CD4-positive, alpha-beta T cell treated with Interferon gamma for 1 hour (primary cell): ENCODE results near the gene TEX38.
A peak's percentile ranks its signal among the peaks of the same experiment; 100 is the strongest.
"Not testable (repeated sequence)": the region's sequence is repeated elsewhere in the genome, so short reads cannot be mapped to it uniquely, and the experiment has no call there.

ENCODE experiments used
- DNase-seq: peaks from one replicate; pipeline ENCODE4 v3.0.0-alpha.2; 2020

TEX38 gene

DNA sequence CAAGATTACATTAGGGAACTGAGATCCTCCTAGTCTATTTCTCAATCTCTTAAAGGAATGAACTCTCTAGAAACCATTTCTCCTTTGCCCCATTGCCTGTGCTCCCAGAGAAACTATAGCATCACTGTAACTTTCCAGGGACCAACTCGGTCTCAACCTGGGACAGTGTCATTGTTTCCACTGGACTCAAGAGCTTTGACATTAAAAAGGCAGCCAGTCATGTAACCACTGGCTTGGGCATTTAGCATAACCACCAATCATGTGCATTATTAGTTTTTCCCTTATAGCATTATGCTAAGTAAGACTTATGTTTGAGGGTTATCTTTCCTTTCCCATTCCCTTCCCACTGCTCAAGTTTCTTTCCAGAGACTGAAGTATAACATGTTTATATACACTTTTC is 18.2 kb downstream of the TEX38 start:
- DNase-seq: no peak

DNA sequence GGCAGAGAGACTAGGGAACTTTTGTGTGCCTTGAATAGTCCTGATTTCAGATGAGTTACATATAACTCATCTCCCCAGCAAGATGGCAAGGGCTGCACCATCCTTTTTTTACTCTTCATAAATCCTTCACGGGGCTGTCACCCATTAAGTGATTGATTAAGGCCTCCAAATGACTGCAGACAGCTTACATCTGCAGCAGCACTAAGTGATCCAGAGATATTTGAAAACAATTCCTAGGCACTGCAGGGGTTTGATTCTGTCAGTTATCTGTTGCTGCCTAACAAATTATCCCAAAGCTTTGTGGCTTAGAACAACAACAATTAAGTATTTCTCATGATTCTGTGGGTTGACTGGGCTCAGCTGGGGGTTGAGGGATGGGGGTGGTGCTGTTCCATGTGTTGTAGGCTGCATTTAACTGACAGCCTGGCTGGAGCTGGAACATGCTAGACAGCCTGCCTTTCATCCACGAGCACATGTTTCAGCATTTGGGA is 19.3 kb downstream of the TEX38 start:
- no peak for DNase-seq

DNA sequence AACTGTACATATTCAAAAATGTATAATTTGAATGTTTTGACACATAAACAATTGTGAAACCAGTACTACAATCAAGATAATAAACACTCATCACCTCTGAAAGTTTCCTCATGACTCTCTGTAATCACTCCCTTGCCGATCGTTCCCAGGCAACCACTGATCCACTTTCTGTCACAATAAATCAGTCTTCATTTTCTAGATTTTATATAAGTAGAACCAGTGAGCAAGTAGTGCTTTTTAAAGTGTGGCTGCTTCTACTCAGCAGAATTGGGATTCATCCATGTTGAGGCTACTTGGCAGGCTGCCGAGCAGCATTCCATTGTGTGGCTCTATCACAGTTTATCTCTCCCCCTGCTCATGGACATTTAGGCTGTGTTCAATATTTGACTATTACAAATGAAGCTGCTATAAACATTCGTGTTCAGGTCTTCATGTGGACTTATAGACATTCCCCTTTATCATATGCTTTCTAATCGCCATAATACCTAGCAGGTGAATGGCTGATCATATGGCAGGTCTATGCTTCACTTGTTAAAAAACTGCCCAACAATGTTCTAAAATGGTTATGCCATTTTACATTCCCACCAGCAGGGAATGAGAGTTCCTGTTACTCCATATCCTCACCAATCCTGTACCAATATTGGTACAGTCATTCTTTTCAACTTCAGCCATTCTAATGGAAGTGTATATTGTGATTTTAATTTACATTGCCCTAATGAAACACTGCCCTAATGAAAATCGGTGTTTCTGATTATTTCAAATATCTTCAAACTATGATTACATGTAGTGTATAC is 20.5 kb downstream of the TEX38 start:
- DNase-seq: no peak

- no peak for DNase-seq
Measured at GRCh38 chr1:46692811-46693770, 21.4 kb downstream of the TEX38 start.

DNA sequence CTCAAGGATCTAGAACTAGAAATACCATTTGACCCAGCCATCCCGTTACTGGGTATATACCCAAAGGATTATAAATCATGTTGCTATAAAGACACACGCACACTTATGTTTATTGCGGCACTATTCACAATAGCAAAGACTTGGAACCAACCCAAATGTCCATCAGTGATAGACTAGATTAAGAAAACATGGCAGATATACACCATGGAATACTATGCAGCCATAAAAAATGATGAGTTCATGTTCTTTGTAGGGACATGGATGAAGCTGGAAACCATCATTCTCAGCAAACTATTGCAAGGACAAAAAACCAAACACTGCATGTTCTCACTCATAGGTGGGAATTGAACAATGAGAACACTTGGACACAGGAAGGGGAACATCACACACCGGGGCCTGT is 23.0 kb downstream of the TEX38 start:
- not testable (repeated sequence) for DNase-seq

DNA sequence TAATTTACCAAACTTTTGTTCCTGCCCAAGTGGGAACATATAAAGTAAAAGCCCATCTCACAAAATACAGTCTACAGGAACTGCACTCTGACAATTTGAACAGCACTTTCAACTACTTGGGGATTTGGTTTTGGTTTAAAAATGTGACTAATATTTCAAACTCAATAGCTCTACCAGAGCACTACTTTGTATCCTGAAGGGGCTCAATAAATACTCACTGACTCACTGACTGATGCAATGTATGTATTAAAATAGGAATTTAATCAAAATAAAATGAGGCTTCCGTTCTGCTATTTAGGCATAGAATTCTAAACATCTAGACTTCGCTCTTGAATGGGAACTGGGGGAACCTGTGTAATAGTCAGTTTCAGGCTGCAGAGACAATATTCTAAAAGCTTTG is 25.4 kb downstream of the TEX38 start:
- no peak for DNase-seq

DNA sequence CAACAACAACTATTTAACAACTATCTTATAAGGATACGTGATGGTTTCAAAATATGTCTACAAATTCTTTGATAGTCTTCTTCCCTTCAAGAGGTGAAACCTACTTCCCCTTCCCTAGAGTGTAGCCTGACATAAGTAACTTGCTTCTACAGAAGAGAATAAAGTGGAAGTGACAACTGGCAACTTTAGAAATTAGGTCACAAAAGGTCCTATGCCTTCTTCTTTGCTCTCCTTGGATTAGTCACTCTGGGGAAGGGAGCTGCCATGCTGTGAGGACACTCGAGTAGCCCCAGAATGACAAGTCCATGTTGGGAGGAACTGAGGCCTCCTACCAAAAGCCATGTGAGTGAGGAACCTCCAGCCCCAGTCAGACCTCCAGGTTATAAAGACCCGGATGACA is 28.0 kb downstream of the TEX38 start:
- DNase-seq: peak; percentile 12

DNA sequence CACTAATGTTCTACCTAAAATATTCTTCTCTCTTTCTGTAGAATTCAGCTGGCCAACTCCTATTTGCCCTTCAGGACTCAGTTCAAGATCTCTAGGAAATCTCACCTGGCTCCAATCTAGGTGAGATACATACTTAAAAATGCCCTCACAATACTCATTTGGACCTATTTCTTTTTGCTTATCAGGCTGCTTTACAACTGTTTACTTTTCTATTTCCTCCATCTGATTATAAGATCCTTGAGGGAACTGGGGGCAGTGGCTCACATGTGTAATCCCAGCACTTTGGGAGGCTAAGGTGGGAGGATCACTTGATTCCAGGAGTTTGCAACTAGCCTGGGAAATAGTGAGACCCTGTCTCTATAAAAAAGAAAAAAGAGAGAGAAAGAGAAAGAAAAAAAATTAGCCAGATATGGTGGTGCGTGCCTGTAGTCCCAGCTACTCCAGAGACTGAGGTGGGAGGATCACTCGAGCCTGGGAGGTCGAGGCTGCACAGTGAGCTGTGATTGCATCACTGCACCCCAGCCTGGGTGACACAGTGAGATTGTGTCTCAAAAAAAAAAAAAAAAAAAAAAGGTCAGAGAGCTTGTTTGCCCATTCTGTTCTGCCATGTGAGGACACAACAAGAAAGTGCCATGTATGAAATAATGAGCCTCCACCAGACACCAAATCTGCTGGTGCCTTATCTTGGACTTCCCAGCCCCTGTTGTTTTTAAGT is 32.4 kb downstream of the TEX38 start:
- no peak for DNase-seq

DNA sequence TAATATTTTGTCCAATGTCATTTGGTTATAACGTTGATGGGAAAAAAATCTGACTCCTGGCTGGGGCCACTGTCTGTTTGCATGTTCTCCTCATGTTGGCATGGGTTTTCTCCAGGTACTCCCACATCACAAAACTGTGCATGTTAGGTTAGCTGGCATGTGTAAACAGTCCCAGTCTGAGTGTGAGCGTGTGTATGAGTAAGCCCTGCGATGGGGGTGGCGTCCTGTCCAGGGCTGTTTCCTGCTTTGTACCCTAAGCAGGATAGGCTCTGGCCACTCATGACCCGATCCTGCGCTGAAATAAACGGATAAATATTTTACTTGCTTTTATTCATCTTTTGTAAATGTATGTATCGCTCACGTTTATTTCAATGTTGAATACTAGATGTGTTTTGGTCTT is 33.8 kb downstream of the TEX38 start:
- DNase-seq: no peak

- no peak for DNase-seq
Measured at GRCh38 chr1:46708121-46708520, 36.5 kb downstream of the TEX38 start.

DNA sequence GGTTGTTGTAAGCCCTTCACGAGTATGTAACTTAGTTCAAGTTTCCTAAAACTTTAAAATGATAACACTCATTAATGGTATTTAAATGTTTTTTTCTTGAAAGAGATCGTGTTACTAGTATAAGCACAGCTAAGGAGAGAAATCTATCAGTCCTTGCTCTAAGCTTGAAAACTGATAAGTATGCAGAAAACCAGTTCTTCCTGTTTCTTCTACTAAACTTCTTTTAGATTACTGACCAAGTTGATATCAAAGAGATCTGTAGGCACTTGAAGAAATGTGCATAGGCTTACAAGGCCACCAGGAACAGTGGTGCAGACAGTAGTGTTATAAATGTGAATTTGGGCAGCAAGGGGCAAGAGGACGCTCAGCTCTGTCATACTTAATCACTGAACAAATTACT is 43.3 kb downstream of the TEX38 start:
- no peak for DNase-seq

- no peak for DNase-seq
Measured at GRCh38 chr1:46717654-46718053, 46.0 kb downstream of the TEX38 start.

- DNase-seq: no peak
Measured at GRCh38 chr1:46718340-46718726, 46.7 kb downstream of the TEX38 start.

- DNase-seq: peak; percentile 98
Measured at GRCh38 chr1:46718727-46719622, 47.3 kb downstream of the TEX38 start, which contains the start of gene EFCAB14. Gene EFCAB14, minus strand, starts transcription at chr1:46719114. Its CDS starts 1,027 bp downstream, at chr1:46718087.

DNA sequence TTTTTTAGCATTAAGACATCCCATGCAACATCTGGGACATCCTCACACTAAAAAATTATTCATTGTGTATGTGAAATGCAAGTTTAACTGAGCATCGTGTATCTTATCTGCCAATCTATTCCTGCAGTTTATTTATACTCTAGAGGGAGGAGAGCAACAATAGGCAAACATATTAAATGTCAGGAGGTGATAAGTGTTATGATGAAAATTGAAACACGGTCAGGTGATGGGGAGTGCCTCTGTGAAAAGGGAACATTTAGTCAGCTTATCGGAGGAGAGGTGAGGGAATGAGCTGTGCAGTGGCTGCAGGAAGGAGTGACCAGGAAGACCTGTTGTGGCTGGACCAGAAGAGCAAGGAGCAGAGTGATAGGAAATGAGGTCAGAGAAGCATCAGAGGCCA is 48.0 kb downstream of the TEX38 start:
- DNase-seq: no peak

GRCh38 chr1:46720319-46720718 is 48.7 kb downstream of the TEX38 start:
- DNase-seq: not testable (repeated sequence)

DNA sequence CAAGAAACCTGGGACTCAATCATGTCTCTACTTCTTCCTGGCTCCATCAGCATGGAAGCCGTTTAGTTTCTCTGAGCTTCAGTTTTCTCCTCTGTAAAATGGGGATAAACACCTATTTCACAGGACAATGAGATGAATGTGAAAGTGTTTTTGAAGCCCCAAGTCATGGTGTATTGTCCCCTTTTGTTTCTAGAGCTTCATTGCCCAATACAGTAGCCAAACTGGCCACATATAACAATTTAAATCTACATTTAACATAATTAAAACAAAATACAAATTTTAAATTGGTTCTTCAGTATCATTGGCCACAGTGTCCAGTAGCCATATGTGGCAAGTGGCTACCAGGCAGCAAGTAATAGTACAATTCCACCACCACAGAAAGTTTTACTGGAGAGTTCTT is 49.5 kb downstream of the TEX38 start:
- no peak for DNase-seq

- DNase-seq: no peak
Measured at GRCh38 chr1:46721686-46722205, 50.1 kb downstream of the TEX38 start.
